Activated CD8-positive, alpha-beta memory T cell treated with anti-CD3 and anti-CD28 coated beads, Interleukin-2, amount 50 U/mL, for 24 hours (primary cell): ENCODE data around the gene PDS5A.
"Not testable (repeated sequence)": the region's sequence is repeated elsewhere in the genome, so short reads cannot be mapped to it uniquely, and the experiment has no call there.

ENCODE experiments used
- DNase-seq: peaks from one replicate; pipeline ENCODE4 v3.0.0-alpha.2; 2020; ENCODE audit errors: extremely low read depth

The PDS5A gene

GRCh38 chr4:39970671-39971640 lies 6.8 kb downstream of the PDS5A start:
- DNase-seq: no peak

- no peak for DNase-seq
These were observed 14.1 kb downstream of the PDS5A start for GRCh38 chr4:39963656-39964055.

DNA sequence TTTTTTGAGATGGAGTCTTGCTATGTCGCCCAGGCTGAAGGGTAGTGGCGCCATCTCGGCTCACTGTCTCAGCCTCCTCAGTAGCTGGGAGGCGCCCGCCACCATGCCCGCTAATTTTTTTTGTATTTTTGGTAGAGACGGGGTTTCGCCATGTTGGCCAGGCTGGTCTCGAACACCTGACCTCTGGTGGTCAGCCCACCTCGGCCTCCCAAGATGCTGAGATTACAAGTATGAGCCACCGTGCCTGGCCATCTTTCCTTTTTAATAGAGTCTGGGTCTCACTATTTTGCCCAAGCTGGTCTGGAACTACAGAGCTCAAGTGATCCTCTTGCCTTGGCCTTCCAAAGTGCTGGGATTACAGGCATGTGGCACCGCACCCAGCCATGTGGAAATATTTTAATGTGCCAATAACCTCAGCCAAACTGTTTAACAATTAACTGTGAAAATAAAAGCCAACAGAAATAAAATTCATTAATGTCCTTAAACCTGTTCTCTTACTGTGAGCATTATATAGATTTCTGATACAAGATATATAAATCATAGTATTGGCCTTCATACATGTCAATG lies 16.3 kb downstream of the PDS5A start:
- DNase-seq: no peak

- DNase-seq: no peak
These were observed 26.7 kb downstream of the PDS5A start for GRCh38 chr4:39950861-39951481.

- no peak for DNase-seq
These were observed 29.7 kb downstream of the PDS5A start for GRCh38 chr4:39947963-39948362.

GRCh38 chr4:39947417-39947816 lies 30.3 kb downstream of the PDS5A start:
- no peak for DNase-seq

DNA sequence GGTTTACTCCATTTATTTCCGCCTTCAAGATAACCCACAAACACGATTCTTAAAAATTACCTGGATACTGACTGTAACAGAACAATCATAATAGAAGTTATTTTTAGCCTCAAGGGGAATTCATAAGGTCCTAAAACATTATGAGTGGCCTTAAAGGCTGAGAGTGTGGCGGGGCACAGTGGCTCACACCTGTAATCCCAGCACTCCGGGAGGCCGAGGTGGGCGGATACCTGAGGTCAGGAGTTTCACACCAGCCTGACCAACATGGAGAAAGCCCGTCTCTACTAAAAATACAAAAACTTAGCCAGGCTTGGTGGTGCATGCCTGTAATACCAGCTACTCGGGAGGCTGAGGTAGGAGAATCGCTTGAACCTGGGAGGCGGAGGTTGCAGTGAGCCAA lies 33.5 kb downstream of the PDS5A start:
- DNase-seq: not testable (repeated sequence)

GRCh38 chr4:39942507-39942906 lies 35.2 kb downstream of the PDS5A start:
- DNase-seq: no peak

DNA sequence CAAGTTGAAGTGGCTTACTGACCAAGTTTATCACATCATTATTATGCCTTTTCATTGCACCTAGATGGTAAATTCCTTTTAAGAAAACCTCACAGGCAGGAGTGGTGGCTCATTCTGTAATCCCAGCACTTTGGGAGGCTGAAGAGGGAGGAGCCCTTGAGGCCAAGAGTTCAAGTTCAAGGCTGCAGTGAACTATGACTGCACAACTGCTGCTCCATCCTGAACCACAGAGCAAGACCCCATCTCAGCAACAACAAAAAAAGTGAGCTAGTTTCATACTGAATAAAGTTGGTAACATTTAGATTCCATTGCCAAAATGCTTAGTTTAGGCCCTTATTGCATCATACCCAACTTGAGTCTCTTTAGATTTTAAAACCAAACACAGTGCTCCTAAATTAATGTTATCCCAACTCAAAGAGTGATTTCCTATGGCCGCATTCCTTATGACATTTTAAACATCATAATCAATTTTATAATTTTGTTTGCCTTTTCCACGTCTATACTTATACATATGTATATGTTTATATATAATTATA lies 36.0 kb downstream of the PDS5A start:
- DNase-seq: no peak

- no peak for DNase-seq
These were observed 39.9 kb downstream of the PDS5A start for GRCh38 chr4:39937683-39938268.

DNA sequence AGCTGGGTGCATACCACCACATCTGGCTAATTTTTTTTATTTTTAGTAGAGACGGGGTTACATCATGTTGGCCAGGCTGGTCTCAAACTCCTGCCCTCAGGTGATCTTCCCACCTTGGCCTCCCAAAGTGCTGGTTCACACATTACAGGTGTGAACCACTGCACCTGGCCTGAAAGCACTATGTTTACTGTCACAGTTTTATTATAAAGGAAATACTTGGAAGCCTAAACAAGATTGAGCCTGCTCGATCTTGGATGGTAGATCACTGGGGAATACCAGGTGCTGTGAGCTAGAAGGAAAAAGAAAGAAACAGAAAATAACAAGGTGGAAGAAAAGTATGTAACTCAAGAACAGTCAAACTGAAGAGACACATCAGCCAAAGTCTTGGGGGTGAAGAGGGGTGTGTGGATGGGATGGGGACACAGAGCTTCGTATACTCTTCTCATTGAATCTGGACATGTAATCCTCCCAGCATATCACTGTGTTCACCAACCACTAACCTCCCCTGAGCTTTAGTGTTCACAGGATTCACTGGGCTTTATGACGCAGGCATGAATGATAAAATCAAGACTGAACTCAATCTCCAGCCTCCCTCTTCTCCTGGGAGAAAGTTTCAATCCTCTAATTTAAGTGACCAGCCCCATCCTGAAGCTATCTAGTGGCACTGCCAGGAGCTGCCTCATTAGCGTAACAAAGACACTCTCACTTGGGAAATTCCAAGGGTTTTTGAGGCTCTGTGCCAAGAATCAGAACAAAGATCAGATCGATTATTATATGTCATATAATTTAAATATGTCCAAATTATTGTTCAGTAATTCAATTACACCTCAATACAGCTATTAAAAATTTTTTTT lies 40.9 kb downstream of the PDS5A start:
- no peak for DNase-seq

GRCh38 chr4:39933671-39934590 lies 43.8 kb downstream of the PDS5A start:
- DNase-seq: no peak

DNA sequence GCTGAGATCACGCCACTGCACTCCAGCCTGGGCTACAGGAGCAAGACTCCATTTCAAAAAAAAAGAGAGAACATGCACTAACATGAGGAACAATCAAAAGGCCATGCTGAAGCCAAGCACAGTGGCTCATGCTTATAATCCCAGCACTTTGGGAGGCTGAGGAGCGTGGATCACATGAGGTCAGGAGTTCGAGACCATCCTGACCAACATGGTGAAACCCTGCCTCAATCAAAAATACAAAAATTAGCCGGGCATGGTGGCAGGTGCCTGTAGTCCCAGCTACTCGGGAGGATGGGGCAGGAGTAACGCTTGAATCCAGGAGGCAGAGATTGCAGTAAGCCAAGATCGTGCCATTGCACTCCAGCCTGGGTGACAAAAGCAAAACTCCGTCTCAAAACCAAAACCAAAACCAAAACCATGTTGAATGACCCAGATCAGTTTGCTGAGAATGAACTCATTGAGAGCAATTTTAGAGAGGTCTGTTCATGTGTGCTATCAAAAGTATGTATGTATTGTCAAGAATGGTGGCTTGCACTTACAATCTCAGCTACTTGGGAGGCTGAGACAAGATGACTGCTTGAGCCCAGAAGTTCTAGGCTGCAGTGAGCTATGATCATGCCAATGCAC lies 44.8 kb downstream of the PDS5A start:
- DNase-seq: no peak

DNA sequence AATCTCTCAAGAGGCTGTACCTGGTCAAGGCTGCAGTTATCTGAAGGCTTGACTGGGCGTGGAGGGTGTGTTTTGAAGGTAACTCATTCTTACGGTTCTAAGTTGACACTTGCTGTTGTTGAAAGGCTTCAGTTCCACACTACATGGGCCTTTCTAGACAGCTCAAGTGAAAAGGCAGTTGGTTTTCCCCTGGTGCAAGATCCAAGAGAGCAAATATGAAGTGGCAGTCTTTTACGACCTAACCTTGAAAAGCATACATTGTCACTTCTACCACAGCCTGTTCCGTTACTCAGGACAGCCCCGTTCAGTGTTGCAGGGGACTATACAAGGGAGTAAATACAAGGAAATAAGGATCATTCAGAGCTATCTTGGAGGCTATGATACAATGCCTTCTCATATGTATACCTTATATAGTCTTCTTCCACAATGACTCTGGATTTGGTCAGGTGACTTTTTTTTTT lies 46.2 kb downstream of the PDS5A start:
- DNase-seq: no peak

- DNase-seq: no peak
These were observed 49.2 kb downstream of the PDS5A start for GRCh38 chr4:39928538-39928937.

DNA sequence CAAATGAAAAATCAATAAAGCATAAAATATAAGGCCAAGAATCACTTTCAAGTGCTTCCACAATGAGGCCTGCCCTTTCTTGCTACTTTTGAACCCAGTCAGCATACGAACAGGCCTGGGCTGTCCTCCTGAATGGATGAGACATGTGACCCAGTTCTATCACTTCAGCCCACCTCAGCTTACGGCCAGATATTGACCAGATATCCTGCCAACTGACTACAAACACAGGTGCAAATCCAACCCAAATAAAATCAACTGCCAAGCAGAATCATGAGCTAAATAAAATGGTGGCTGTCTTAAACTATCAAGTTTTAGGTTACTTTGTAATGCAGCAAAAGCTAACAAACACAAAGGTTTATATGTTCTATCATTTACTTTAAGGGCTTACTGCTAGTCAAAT lies 53.7 kb downstream of the PDS5A start:
- no peak for DNase-seq

DNA sequence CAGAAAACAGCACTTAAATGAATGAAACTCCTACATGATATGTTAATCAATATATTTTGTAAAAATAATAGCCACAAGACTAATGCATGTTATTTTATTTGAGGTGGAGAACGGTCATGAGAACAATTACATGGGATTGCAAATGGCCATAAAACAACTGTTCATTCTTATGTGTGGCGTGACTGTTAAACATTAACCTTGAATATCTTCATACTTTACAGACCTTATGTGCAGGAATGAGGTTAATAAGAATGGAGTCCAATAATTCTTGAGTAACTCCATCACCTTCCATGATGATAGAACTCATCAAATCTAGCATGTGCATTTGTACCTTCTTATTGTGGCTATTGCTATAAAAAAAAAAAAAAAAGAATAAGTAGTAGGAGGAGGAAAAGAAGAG lies 55.3 kb downstream of the PDS5A start:
- DNase-seq: no peak

GRCh38 chr4:39913471-39913870 lies 64.2 kb downstream of the PDS5A start:
- DNase-seq: no peak

DNA sequence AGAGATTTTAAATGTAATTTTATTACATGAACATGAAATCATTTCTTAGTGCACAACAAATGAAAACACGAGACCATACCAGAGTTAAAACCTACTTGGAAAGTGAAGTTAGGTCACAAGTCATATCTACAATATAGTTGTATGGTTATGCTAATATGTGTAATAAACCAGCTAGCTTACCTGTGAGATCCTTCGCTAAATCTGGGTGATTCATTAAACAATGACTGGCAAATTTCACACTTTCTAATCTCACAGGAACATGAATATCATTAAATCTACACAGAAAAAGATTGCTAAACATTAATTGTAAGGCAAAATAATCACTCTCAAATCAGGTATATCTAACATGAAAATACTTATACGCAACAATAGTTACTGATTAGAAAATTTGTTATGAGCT lies 67.6 kb downstream of the PDS5A start:
- DNase-seq: no peak

- DNase-seq: no peak
These were observed 69.4 kb downstream of the PDS5A start for GRCh38 chr4:39908284-39908683.
